Left colon (tissue), 2 donors: ENCODE results near the gene RASSF4. TPM values are rescaled to one million over a fixed set of nuclear protein-coding genes. Genes with fewer than 3 reads are reported as not detected.

ENCODE experiments used
- ATAC-seq: fragments of 200-7000 bp; cut with Tn5 transposase; one replicate; pipeline ENCODE4 v1.9.1; 2020; ENCODE audit warnings: mild to moderate bottlenecking, moderate library complexity
- DNase-seq, 2 donors: peaks; one replicate each; pipeline ENCODE4 v3.0.0-alpha.2; 2020
- intact Hi-C, 2 donors: fragments of 100-400 bp; cut with DNase I in 1 of 2; cut with micrococcal nuclease in 1 of 2; formaldehyde crosslinking; loops; one replicate each; pipeline versions ENCODE4 v1.11.2 to v1.14.0; 2022; cut with DNase I, micrococcal nuclease
- long read RNA-seq: library from polyadenylated mRNA; unstranded; transcript quantifications from one replicate; pipeline ENCODE4 v2.0.0, GENCODE V29; 2021
- total RNA-seq, 2 donors: library from RNA; stranded (reverse); fragmentation: NEBNext Ultra II Directional; extraction: Animal tissue kit (Norgen Biotek cat#: 25700); gene quantifications; one replicate each; pipeline ENCODE4 v1.2.1, GENCODE V29; 2021
- donor health status: DM: no; HTN: no; CAD: no.
- donor health status: DM: yes; HTN: yes; CAD: no.

The RASSF4 gene
- 10 to 100 TPM; 29.4 to 44.7 TPM for total RNA-seq
- long read RNA-seq, full-length matches to known transcripts, result 53 of 96 reads
- long read RNA-seq, partial matches to known transcripts, result 18 of 96 reads
- long read RNA-seq, other reads (novel, unspliced or antisense), result 25 of 96 reads

GRCh38 chr10:44959247-44960087 is at the start of gene RASSF4:
RASSF4 (plus strand) TSS chr10:44959802; CDS start chr10:44970203, 10,401 bp downstream.
- intact Hi-C loops, result no loop called here
- peak; percentile 93 for ATAC-seq

GRCh38 chr10:44909910-44910309 is 49.7 kb upstream of the RASSF4 start:
- ATAC-seq, result no peak
- intact Hi-C loops, result no loop called here
- DNase-seq, result no peak

More at GRCh38 chr10:44959247-44960087, at the start of gene RASSF4:
- peak; percentile 94 to 97 for DNase-seq

- peak; percentile 17 for ATAC-seq
- intact Hi-C loops, result no loop called here
- DNase-seq, result no peak
Measured at GRCh38 chr10:44910602-44911001, 49.0 kb upstream of the RASSF4 start.

GRCh38 chr10:44911081-44911540 is 48.5 kb upstream of the RASSF4 start, which contains the start of gene TMEM72:
TMEM72 (plus strand) TSS chr10:44911337; CDS start chr10:44911513, 176 bp downstream.
- peak; percentile 90 for ATAC-seq
- intact Hi-C loops, result no loop called here
- peak; percentile 69 to 80 for DNase-seq

GRCh38 chr10:44911951-44912350 is 47.7 kb upstream of the RASSF4 start:
- no peak for DNase-seq
- intact Hi-C loops, result no loop called here
- peak; percentile 8 for ATAC-seq

GRCh38 chr10:44913350-44914081 is 46.1 kb upstream of the RASSF4 start:
- intact Hi-C loops, result no loop called here
- ATAC-seq (no peak), DNase-seq (no peak)

- no peak for DNase-seq
- ATAC-seq, result no peak
- intact Hi-C loops, result no loop called here
Measured at GRCh38 chr10:44914891-44915290, 44.7 kb upstream of the RASSF4 start.

GRCh38 chr10:44916429-44916828 is 43.2 kb upstream of the RASSF4 start:
- intact Hi-C loops, result no loop called here
- DNase-seq (no peak), ATAC-seq (no peak)

GRCh38 chr10:44917848-44918247 is 41.8 kb upstream of the RASSF4 start:
- DNase-seq (no peak), ATAC-seq (no peak)
- intact Hi-C loops, result no loop called here

- intact Hi-C loops, result no loop called here
- DNase-seq (no peak), ATAC-seq (no peak)
Measured at GRCh38 chr10:44920252-44920651, 39.4 kb upstream of the RASSF4 start.

- ATAC-seq (no peak), DNase-seq (no peak)
- intact Hi-C loops, result no loop called here
Measured at GRCh38 chr10:44921061-44921460, 38.5 kb upstream of the RASSF4 start.

GRCh38 chr10:44921506-44921905 is 38.1 kb upstream of the RASSF4 start:
- intact Hi-C loops, result no loop called here
- no peak for ATAC-seq
- DNase-seq, result no peak

GRCh38 chr10:44922021-44922420 is 37.6 kb upstream of the RASSF4 start:
- intact Hi-C loops, result no loop called here
- peak; percentile 48 for ATAC-seq
- no peak for DNase-seq

- intact Hi-C loops, result no loop called here
- no peak for ATAC-seq
- no peak for DNase-seq
Measured at GRCh38 chr10:44922796-44923545, 36.6 kb upstream of the RASSF4 start.

- intact Hi-C loops, result no loop called here
- no peak for DNase-seq
- no peak for ATAC-seq
Measured at GRCh38 chr10:44923611-44924010, 36.0 kb upstream of the RASSF4 start.

- DNase-seq, result no peak
- no peak for ATAC-seq
- intact Hi-C loops, result no loop called here
Measured at GRCh38 chr10:44924261-44925040, 35.2 kb upstream of the RASSF4 start.

- intact Hi-C loops, result no loop called here
- ATAC-seq, result no peak
- DNase-seq, result no peak
Measured at GRCh38 chr10:44925224-44925623, 34.4 kb upstream of the RASSF4 start.
